ENCODE measurements around the gene S100G.

The S100G gene

DNA sequence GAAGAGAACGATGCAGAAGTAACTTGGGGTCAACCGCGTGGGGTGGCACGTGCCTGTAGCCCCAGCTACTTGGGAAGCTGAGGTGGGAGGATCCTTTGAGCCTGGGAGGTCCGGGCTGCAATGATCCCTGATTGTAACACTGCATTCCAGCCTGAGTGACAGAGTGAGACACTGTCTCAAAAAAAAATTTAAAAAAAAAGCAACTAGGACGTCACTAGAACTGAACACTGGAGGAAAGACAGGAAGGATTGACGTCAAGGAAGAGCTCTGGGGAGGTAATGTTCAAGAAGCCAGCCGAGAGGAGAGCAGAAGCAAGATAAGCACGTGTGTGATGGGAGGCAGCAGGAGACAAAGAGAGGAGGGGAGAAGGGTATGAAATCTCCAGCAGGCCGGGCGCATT, 28.7 kb downstream of the S100G start:
- H3K4me3 ChIP-seq (ENCODE audit: low read depth, low read length) = no peak overlapping the region
- in situ Hi-C loops (cut with HindIII; ENCODE audit: low sequenced_read_pairs) = no loop called here
- no peak for DNase-seq (ENCODE audit: low read depth)
- TF ChIP-seq, protein P1, sequence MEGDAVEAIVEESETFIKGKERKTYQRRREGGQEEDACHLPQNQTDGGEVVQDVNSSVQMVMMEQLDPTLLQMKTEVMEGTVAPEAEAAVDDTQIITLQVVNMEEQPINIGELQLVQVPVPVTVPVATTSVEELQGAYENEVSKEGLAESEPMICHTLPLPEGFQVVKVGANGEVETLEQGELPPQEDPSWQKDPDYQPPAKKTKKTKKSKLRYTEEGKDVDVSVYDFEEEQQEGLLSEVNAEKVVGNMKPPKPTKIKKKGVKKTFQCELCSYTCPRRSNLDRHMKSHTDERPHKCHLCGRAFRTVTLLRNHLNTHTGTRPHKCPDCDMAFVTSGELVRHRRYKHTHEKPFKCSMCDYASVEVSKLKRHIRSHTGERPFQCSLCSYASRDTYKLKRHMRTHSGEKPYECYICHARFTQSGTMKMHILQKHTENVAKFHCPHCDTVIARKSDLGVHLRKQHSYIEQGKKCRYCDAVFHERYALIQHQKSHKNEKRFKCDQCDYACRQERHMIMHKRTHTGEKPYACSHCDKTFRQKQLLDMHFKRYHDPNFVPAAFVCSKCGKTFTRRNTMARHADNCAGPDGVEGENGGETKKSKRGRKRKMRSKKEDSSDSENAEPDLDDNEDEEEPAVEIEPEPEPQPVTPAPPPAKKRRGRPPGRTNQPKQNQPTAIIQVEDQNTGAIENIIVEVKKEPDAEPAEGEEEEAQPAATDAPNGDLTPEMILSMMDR (IDR thresholded peaks at IDR 0.05; ENCODE audit: low read depth, low read length, missing control alignments) = no peak

- no peak for DNase-seq (ENCODE audit: low read depth)
- TF ChIP-seq, protein P1 (IDR thresholded peaks at IDR 0.05; ENCODE audit: low read depth, low read length, missing control alignments) = no peak
- in situ Hi-C loops (cut with HindIII; ENCODE audit: low sequenced_read_pairs) = no loop called here
- H3K4me3 ChIP-seq (ENCODE audit: low read depth, low read length) = no peak overlapping the region
Measured at GRCh38 chrX:16683007-16683664, 33.2 kb downstream of the S100G start.

DNA sequence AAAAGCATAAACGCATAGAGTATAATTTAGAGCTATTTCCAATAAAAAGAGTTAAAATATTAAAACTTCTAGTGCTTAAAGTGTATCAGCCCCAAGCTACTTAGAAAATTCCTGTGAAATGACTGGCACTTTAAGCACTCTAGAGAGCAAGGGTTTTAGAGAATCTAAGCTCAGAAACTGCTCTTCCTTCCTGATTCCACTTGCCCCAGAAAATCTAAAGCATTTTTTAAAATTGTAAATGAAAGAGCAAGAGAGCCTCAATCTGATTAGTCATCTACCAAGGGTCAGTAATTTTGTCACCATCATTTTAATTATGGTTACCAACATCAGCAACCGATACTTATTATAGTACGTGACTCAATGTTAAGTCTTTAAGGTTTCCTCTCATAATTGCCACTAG, 37.6 kb downstream of the S100G start:
- DNase-seq (ENCODE audit: low read depth) = no peak
- no peak overlapping the region for H3K4me3 ChIP-seq (ENCODE audit: low read depth, low read length)
- in situ Hi-C loops (cut with HindIII; ENCODE audit: low sequenced_read_pairs) = no loop called here
- TF ChIP-seq, protein P1 (IDR thresholded peaks at IDR 0.05; ENCODE audit: low read depth, low read length, missing control alignments) = no peak

- TF ChIP-seq, protein P1 (IDR thresholded peaks at IDR 0.05; ENCODE audit: low read depth, low read length, missing control alignments) = peak; percentile 91
- H3K4me3 ChIP-seq (ENCODE audit: low read depth, low read length) = no peak overlapping the region
- in situ Hi-C loops (cut with HindIII; ENCODE audit: low sequenced_read_pairs) = no loop called here
- peak; percentile 48 for DNase-seq (ENCODE audit: low read depth)
Measured at GRCh38 chrX:16695079-16695676, 45.2 kb downstream of the S100G start.

- H3K4me3 ChIP-seq (ENCODE audit: low read depth, low read length) = no peak overlapping the region
- no peak for DNase-seq (ENCODE audit: low read depth)
- in situ Hi-C loops (cut with HindIII; ENCODE audit: low sequenced_read_pairs) = no loop called here
- TF ChIP-seq, protein P1 (IDR thresholded peaks at IDR 0.05; ENCODE audit: low read depth, low read length, missing control alignments) = no peak
Measured at GRCh38 chrX:16696956-16697355, 47.0 kb downstream of the S100G start.

- TF ChIP-seq, protein P1 (IDR thresholded peaks at IDR 0.05; ENCODE audit: low read depth, low read length, missing control alignments) = no peak
- in situ Hi-C loops (cut with HindIII; ENCODE audit: low sequenced_read_pairs) = no loop called here
- H3K4me3 ChIP-seq (ENCODE audit: low read depth, low read length) = no peak overlapping the region
- DNase-seq (ENCODE audit: low read depth) = no peak
Measured at GRCh38 chrX:16699389-16699788, 49.4 kb downstream of the S100G start.
